Large intestine (tissue), 3 donors: ENCODE results near the gene SURF6. TPM values are rescaled to one million over a fixed set of nuclear protein-coding genes. Genes with fewer than 3 reads are reported as not detected.
"Not testable (repeated sequence)": the region's sequence is repeated elsewhere in the genome, so short reads cannot be mapped to it uniquely, and the experiment has no call there.

Experiments
- DNase-seq, 2 donors: peaks; one replicate each; pipeline versions ENCODE4 v3.0.0 to v3.0.0-alpha.2; 2013
- H3K27ac ChIP-seq: one replicate; pipeline ENCODE4 v1.5.1; 2013; ENCODE audit warnings: low read length
- H3K27me3 ChIP-seq: 2 replicates; pipeline ENCODE4 v1.6.1; 2013; ENCODE audit warnings: low read length; ENCODE audit not compliant: control insufficient read depth, insufficient read depth
- H3K36me3 ChIP-seq: 2 replicates; pipeline ENCODE4 v1.6.1; 2013; ENCODE audit warnings: low read length; ENCODE audit not compliant: control insufficient read depth, insufficient read depth
- H3K4me1 ChIP-seq: one replicate; pipeline ENCODE4 v1.6.1; 2013; ENCODE audit warnings: low read length; ENCODE audit not compliant: control insufficient read depth, insufficient read depth
- H3K4me3 ChIP-seq: one replicate; pipeline ENCODE4 v1.5.1; 2013; ENCODE audit warnings: low read length
- H3K9me3 ChIP-seq: one replicate; pipeline ENCODE4 v1.6.1; 2013; ENCODE audit warnings: mild to moderate bottlenecking, low read depth, low read length, moderate library complexity; ENCODE audit not compliant: control insufficient read depth
- WGBS: methylation state at CpG from one replicate; pipeline ENCODE4 v1.1.5; 2013; ENCODE audit warnings: low lambda C conversion rate; ENCODE audit not compliant: insufficient coverage; 5-methylcytosine and 5-hydroxymethylcytosine counted together
- polyA plus RNA-seq: library from polyadenylated mRNA; unstranded; fragments of 120-200 nt; gene quantifications from one replicate; pipeline ENCODE4 v1.2.1, GENCODE V29; 2013

SURF6 gene
- polyA plus RNA-seq, 1 donor = 41.8 TPM

DNA sequence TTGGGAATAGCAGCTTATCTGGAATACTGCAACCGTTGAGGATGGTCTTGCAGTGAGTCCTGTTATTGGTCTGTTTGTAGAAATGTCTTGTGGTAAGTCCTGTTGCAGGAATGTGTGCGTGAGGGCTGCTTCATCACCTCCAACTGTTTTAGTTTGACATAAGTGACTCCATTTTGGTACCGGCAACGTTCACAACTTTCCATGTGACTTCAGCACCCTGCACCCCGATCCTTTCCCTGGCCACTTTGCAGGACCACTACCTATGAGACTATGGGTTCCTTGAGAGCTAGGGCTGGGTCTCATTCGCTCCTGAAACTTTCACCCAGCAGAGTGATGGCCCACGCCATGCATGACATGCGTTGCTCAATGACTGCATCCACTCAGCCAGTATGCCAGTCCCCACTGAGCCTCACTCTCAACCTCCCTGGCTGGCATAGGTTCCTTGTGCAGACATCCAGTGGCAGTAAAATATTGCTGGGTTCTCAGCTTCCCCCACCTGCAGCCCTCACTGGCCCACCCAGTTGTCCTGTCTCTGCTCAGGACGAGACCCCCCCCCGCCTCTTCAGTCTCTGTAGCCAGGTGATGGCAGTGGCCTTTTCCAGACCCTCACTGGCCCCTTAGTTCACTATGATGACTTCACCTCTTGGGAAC, 8.0 kb downstream of the SURF6 start:
- H3K9me3 ChIP-seq = peaks cover 11% of the 10 kb centered on the region
- no peaks in the 10 kb centered on the region for H3K27me3 ChIP-seq
- H3K27ac ChIP-seq = no peak overlapping the region
- DNase-seq = no peak
- H3K4me3 ChIP-seq = no peak overlapping the region
- peaks cover 3% of the 10 kb centered on the region for H3K4me1 ChIP-seq
- no CpG with 5 or more reads among the region's 10 CpGs for WGBS
- H3K36me3 ChIP-seq = peaks cover 25% of the 10 kb centered on the region

DNA sequence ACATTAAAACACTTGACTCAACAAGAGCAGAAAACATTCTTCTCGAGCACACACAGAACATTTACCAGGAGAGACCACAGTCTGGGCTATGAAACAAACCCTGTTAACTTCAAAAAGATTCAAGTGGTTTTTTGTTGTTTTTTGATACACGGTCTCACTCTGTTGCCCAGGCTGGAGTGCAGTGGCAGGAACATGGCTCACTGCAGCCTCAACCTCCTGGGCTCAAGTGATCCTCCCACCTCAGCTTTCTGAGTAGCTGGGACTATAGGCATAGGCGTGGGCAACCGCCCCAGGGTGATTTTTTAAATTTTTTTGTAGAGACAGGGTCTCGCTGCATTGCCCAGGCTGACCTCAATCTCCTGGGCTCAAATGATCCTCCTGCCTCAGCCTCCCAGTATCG, 9.0 kb downstream of the SURF6 start:
- H3K27me3 ChIP-seq, H3K4me3 ChIP-seq, DNase-seq, H3K9me3 ChIP-seq, H3K4me1 ChIP-seq, H3K27ac ChIP-seq: not testable (repeated sequence)
- no CpG with 5 or more reads among the region's 6 CpGs for WGBS
- peaks cover 16% of the 10 kb centered on the region for H3K36me3 ChIP-seq

DNA sequence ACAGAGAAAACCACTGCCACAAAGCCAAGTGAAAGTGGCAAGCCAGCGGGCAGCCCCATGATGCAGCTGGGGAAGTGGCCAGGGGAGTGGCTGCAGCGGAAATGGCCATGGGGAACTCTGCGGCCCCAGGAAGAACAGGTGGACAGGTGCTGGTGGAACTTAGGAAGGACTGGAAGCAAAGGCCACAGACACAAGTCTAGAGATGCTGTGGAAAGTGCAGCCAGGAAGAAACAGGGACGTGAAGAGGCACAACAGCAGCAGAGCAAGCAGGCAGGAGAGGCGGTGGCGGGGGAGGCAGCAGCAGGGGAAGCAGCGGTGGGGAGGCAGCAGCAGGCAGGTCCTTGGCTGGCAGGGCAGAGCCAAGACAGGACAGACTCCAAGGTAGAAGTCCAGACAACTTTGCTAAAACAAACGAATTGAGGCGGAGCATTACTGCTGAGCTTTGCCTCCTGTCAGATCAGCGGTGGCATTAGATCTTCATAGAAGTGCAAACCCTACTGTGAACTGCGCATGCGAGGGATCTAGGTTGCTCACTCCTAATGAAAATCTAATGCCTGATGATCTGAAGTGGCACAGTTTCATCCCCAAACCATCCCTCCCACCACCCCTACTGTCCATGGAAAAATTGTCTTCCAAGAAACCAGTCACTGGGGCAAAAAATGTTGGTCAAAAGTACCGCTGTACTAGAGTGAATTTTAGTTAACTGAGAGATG, 11.8 kb downstream of the SURF6 start:
- DNase-seq = no peak
- Histone ChIP-seq H3K4me1 (no peaks in the 10 kb centered on the region), H3K36me3 (no peaks in the 10 kb centered on the region), H3K4me3 (no peak overlapping the region), H3K9me3 (peaks cover 4% of the 10 kb centered on the region), H3K27me3 (no peaks in the 10 kb centered on the region), H3K27ac (no peak overlapping the region)
- WGBS = 100% methylated on average over 2 of the region's 13 CpGs

DNA sequence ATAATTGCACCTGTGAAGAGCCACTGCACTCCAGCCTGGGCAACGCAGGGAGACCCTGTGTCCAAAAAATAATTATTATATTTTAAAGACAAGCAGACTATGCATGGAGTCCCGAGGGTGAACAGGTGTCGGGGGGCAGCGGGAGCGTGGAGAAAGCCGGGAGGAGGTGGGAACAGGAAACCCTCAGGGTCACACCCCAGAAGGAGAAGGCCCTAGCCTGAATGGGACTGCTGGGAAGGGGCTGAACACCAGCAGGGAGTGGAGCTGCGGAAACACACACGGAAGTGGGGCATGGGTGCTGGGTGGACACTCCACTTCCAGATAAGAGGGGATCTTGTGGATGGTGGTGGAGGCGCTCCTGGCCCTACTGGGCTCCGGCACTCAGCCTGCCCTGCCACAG, 12.8 kb downstream of the SURF6 start:
- Histone ChIP-seq H3K9me3 (peaks cover 3% of the 10 kb centered on the region), H3K27me3 (no peaks in the 10 kb centered on the region), H3K36me3 (no peaks in the 10 kb centered on the region), H3K4me1 (no peaks in the 10 kb centered on the region), H3K27ac (no peak overlapping the region), H3K4me3 (no peak overlapping the region)
- 97% methylated on average over 5 of the region's 10 CpGs for WGBS
- DNase-seq = no peak

DNA sequence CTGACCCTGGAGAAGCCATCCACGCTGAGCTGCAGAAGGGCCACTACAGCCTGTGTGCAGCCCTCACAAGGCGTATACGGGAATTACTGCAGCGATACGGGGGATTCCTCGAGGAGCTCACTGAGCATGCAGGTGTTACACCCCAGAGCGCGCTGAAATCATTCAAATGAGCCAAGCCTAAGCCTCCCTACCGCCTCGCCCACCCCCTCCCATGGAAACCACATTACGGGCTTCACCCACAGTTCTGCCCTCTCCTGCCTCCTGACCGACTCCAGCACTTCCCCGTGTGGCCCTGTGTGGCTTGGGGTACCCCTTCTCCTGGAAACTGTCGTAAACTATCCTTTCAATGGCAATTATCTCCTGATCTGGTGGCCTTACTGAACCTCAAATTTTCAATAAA, 13.3 kb downstream of the SURF6 start:
- H3K9me3 ChIP-seq = peaks cover 3% of the 10 kb centered on the region
- no peaks in the 10 kb centered on the region for H3K36me3 ChIP-seq
- H3K27me3 ChIP-seq = no peaks in the 10 kb centered on the region
- WGBS = no CpG with 5 or more reads among the region's 14 CpGs
- no peak overlapping the region for H3K4me3 ChIP-seq
- H3K4me1 ChIP-seq = no peaks in the 10 kb centered on the region
- no peak overlapping the region for H3K27ac ChIP-seq
- DNase-seq = no peak

DNA sequence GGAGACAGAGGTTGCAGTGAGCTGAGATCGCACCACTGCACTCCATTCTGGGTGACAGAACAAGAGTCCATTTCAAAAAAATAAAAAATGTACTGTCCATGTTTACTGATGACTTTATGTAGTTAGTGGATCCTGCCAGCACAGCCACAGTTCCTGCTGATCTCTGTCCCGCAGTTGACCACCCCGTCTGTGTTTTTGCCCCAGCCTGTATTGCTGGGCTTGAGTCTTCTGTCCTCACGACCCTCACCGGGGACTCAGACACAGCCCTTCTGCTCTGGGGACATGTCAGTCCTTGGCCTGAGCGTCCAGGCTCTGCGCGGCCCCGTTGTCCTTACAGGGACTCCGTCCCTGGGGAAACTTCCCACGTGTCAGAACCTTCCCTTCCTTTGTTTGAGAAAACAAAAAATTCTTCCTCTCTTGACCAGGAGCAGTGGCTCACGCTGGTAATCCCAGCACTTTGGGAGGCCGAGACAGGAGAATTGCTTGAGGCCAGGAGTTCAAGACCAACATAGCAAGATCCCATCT, 14.5 kb downstream of the SURF6 start:
- DNase-seq = no peak
- Histone ChIP-seq H3K27ac (no peak overlapping the region), H3K27me3 (no peaks in the 10 kb centered on the region), H3K36me3 (no peaks in the 10 kb centered on the region), H3K4me1 (no peaks in the 10 kb centered on the region), H3K9me3 (peaks cover 3% of the 10 kb centered on the region), H3K4me3 (no peak overlapping the region)
- no CpG with 5 or more reads among the region's 13 CpGs for WGBS

DNA sequence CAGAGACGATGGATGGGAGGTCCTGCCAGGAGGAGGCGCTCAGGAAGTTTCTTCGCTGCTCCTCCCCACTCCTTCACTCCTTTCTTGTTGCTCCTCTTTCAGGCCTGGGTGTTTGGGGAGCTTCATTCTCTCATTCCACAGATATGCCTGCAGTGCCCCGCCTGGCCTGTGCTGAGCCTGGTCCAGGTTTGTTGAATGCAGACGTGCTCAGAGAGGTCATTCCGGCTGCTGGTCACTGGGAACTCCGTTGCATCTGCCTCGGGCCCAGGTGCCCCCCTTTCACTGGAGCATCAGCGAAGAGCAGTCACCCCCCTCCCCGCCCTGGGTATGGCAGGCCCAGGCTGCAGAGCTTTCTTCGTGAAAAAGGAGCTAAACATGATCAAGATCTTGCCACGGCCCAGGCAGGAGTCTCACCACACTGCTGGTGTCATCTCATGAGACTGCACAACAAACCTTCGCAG, 15.5 kb downstream of the SURF6 start:
- Histone ChIP-seq H3K27me3 (no peaks in the 10 kb centered on the region), H3K4me1 (no peaks in the 10 kb centered on the region), H3K4me3 (no peak overlapping the region), H3K27ac (no peak overlapping the region), H3K36me3 (no peaks in the 10 kb centered on the region), H3K9me3 (peaks cover 3% of the 10 kb centered on the region)
- DNase-seq = no peak
- WGBS = 60% methylated on average over 4 of the region's 13 CpGs

DNA sequence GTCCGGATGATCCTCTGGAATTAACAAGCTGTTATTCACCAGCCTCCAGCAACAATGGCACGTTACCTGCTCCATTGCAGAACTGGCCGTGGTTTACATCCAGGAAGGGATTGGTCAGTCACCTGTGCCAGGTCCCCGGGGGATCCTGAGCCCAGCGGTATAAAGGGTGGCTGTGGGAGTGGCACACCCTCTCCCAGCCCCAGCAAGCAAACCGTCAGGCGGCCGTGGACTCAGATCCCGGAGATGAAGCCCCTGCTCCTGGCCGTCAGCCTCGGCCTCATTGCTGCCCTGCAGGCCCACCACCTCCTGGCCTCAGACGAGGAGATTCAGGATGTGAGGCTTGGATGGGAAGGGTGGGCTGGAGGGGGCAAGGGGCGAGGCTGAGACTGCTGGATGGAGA, 18.4 kb downstream of the SURF6 start:
- not testable (repeated sequence) for DNase-seq, H3K27ac ChIP-seq, H3K36me3 ChIP-seq, H3K4me1 ChIP-seq, H3K9me3 ChIP-seq, H3K4me3 ChIP-seq, H3K27me3 ChIP-seq
- no CpG with 5 or more reads among the region's 13 CpGs for WGBS

DNA sequence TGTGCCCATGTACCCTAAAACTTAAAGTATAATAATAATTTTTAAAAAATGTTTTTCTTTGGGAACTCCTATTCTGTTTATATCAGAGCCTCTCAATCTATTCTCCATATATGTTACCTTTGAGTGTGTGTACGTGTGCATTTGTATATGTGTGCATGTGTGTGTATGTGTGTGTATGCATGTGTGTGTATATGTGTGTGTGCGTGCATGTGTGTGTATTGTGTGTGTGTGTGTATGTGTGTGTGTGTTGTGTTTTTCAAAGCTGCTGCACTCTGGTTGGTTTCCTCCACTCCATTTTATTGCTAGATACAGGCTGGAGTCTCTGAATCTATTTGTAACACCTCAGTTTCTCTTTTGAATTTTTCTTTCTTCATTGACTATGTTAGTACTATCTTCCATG, 20.0 kb downstream of the SURF6 start:
- no peaks in the 10 kb centered on the region for H3K4me1 ChIP-seq
- no peak overlapping the region for H3K27ac ChIP-seq
- H3K36me3 ChIP-seq = no peaks in the 10 kb centered on the region
- DNase-seq = no peak
- H3K27me3 ChIP-seq = no peaks in the 10 kb centered on the region
- no CpG with 5 or more reads among the region's 2 CpGs for WGBS
- no peaks in the 10 kb centered on the region for H3K9me3 ChIP-seq
- no peak overlapping the region for H3K4me3 ChIP-seq

DNA sequence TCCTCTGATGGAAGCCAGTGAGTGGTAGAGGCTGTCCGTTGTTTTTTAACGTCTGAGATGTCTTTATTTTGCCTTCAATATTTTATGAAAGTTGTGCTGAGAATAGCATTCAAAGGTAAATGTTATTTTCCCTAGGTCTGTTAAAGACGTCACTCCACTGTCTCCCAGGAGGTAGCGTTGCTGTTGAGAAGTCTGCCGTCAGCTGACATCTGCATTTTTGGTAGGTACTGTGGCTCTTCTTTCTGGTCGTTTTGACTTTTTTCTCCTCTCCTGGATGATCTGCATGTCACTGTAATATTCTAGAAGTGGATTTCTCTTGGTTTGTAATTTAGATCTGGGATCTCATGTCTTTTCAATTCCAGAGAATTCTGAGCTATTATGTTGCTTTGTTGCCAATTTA, 26.4 kb downstream of the SURF6 start:
- WGBS = no CpG with 5 or more reads among the region's 6 CpGs
- no peak for DNase-seq
- no peak overlapping the region for H3K27ac ChIP-seq
- no peaks in the 10 kb centered on the region for H3K9me3 ChIP-seq
- H3K27me3 ChIP-seq = no peaks in the 10 kb centered on the region
- no peaks in the 10 kb centered on the region for H3K36me3 ChIP-seq
- H3K4me3 ChIP-seq = no peak overlapping the region
- no peaks in the 10 kb centered on the region for H3K4me1 ChIP-seq
